Stomach (tissue), 4 donors: ENCODE data around the gene SKOR2.

Source experiments
- EP300 ChIP-seq: sonication (generic); formaldehyde crosslinking; IDR thresholded peaks from one replicate; pipeline ENCODE4 v1.6.1; 2017; ENCODE audit warnings: antibody characterized with exemption
- POLR2A ChIP-seq, 4 donors: fragments of 450-650 bp; IDR thresholded peaks; one replicate each; pipeline ENCODE4 v1.6.1; 2016; ENCODE audit warnings: antibody characterized with exemption in 4 of 4, control low read depth in 2 of 4, mild to moderate bottlenecking in 1 of 4, moderate library complexity in 1 of 4
- POLR2AphosphoS5 ChIP-seq, 3 donors: sonication (generic); formaldehyde crosslinking; IDR thresholded peaks; one replicate each; pipeline ENCODE4 v1.6.1; 2016; ENCODE audit warnings: antibody characterized with exemption in 3 of 3
- TF ChIP-seq, protein P1 (sequence below), 7 experiments: fragments of 450-650 bp in 4 of 7; fragments of 200-600 bp in 3 of 7; sonication (generic) in 3 of 7; IDR thresholded peaks; one replicate each; pipeline ENCODE4 v1.5.1; 2016 to 2019; ENCODE audit warnings: antibody characterized with exemption in 7 of 7, control low read depth in 2 of 7, mild to moderate bottlenecking in 1 of 7

DNA sequence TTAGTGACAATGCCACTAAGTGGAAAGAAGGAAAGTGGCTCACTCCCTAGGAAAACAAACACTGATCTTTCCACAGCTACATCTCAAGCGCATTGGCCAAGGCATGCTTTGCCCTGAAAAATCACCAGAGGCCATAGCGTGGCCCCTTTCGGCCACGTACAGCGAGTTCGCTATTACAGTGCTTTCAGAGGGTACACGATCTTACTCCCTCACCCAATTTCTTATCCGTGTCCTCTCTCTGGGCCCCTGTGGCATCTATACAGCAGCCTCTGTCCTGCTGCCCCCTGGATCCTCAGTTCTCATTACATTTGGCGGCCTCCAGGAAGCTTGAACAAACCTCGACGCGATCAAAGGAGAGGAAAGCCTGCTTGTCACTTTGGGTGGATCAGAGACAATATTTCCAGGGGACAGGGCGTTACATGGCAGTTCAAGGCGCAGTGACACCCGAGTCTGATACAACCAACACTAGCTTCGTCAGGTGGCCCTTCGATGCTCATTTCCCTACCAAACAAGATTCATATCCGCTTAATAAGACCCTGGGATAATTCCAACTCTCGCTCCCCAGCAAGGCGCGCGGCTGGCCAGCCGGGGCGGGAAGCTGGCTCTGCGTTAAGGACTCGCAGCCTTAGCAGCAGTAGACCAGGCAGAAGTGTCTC lies 941 bp downstream of the SKOR2 start:
- TF ChIP-seq, protein P1, sequence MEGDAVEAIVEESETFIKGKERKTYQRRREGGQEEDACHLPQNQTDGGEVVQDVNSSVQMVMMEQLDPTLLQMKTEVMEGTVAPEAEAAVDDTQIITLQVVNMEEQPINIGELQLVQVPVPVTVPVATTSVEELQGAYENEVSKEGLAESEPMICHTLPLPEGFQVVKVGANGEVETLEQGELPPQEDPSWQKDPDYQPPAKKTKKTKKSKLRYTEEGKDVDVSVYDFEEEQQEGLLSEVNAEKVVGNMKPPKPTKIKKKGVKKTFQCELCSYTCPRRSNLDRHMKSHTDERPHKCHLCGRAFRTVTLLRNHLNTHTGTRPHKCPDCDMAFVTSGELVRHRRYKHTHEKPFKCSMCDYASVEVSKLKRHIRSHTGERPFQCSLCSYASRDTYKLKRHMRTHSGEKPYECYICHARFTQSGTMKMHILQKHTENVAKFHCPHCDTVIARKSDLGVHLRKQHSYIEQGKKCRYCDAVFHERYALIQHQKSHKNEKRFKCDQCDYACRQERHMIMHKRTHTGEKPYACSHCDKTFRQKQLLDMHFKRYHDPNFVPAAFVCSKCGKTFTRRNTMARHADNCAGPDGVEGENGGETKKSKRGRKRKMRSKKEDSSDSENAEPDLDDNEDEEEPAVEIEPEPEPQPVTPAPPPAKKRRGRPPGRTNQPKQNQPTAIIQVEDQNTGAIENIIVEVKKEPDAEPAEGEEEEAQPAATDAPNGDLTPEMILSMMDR (IDR thresholded peaks at IDR 0.05) = no peak
- no peak for TF ChIP-seq POLR2A (IDR thresholded peaks at IDR 0.05)
- TF ChIP-seq POLR2AphosphoS5 (IDR thresholded peaks at IDR 0.05) = no peak
- TF ChIP-seq EP300 = no peak
